HepG2 (cell line): ENCODE data around the gene AUNIP. TPM values are rescaled to one million over a fixed set of nuclear protein-coding genes. Genes with fewer than 3 reads are reported as not detected.

Experiments used
- ATAC-seq: fragments of 200-7000 bp; cut with Tn5 transposase; 3 replicates; pipeline ENCODE4 v1.9.1; 2020; ENCODE audit warnings: mild to moderate bottlenecking, moderate library complexity
- BruUV-seq: library from RNA; stranded (reverse); fragments of 400-500 nt; replicated peaks from 2 replicates; lab custom pipeline; 2021; lab: Mats Ljungman, UMichigan
- CTCF ChIA-PET: fragments of 300-600 bp; formaldehyde crosslinking; extraction: SDS; loops from one replicate; lab custom pipeline; 2021; ENCODE audit warnings: low total read pairs, inconsistent platforms, low intra/inter-chr PET ratio; lab: Yijun Ruan, JAX
- POLR2A ChIA-PET: fragments of 350-600 bp; sonication (Branson Sonifier 250); formaldehyde crosslinking; loops from one replicate; lab custom pipeline; 2020; ENCODE audit warnings: antibody characterized with exemption, inconsistent platforms; lab: Yijun Ruan, JAX
- DNase-seq: peaks from one replicate; pipeline ENCODE4 v3.0.0-alpha.2; 2015; ENCODE audit warnings: low spot score
- FAIRE-seq: peaks from 3 replicates; lab custom pipeline; 2011; peaks lifted over from hg19 to GRCh38; lab: Jason Lieb, UNC
- H2AFZ ChIP-seq: one replicate; pipeline ENCODE4 v1.6.1; 2011; ENCODE audit warnings: low read length, inconsistent platforms
- H3K27ac ChIP-seq: fragments of 300-600 bp; 3 replicates; pipeline ENCODE4 v1.8.0; 2011; ENCODE audit warnings: mixed run types, mild to moderate bottlenecking, mixed read lengths, low read length, inconsistent platforms; ENCODE audit not compliant: insufficient read depth; ENCODE audit errors: extremely low read length
- H3K27me3 ChIP-seq, 2 experiments: fragments of 200-600 bp in 1 of 2; 2 replicates in 1 of 2; 3 replicates in 1 of 2; pipeline versions ENCODE4 v1.6.0 to v1.8.0; 2011; ENCODE audit warnings: low read length in 2 of 2, mild to moderate bottlenecking in 2 of 2, moderate library complexity in 2 of 2, inconsistent platforms in 1 of 2; ENCODE audit not compliant: insufficient read depth in 2 of 2, control insufficient read depth in 1 of 2
- H3K36me3 ChIP-seq, 2 experiments: fragments of 200-600 bp in 1 of 2; replicated peaks in 1 of 2; 2 replicates in 1 of 2; 3 replicates in 1 of 2; pipeline versions ENCODE4 v1.5.1 to v1.8.0; 2011; ENCODE audit warnings: low read length in 2 of 2, inconsistent platforms in 1 of 2; ENCODE audit not compliant: insufficient read depth in 2 of 2, control insufficient read depth in 1 of 2
- H3K4me1 ChIP-seq: 2 replicates; pipeline ENCODE4 v1.5.1; 2012; ENCODE audit warnings: low read length, inconsistent platforms; ENCODE audit not compliant: insufficient read depth
- H3K4me2 ChIP-seq: 2 replicates; pipeline ENCODE4 v1.6.0; 2011; ENCODE audit warnings: low read depth, low read length, inconsistent platforms
- H3K4me3 ChIP-seq, 3 experiments: fragments of 200-600 bp in 1 of 3; sonication (generic), shearing (Covaris generic) in 1 of 3; replicated peaks in 1 of 3; 2 replicates each; pipeline ENCODE4 v1.5.1; 2011 to 2016; ENCODE audit warnings: low read length in 3 of 3, inconsistent platforms in 2 of 3, low read depth in 2 of 3, mild to moderate bottlenecking in 2 of 3, control low read depth in 1 of 3, mixed read lengths in 1 of 3; ENCODE audit not compliant: insufficient read depth in 1 of 3
- H3K79me2 ChIP-seq: one replicate; pipeline ENCODE4 v1.6.1; 2011; ENCODE audit warnings: low read length, inconsistent platforms; ENCODE audit not compliant: insufficient read depth
- H3K9ac ChIP-seq: 2 replicates; pipeline ENCODE4 v1.6.0; 2011; ENCODE audit warnings: mild to moderate bottlenecking, low read depth, low read length, inconsistent platforms; ENCODE audit not compliant: insufficient read depth
- H3K9me3 ChIP-seq: 2 replicates; pipeline ENCODE4 v1.5.1; 2012; ENCODE audit warnings: mild to moderate bottlenecking, low read length
- H4K20me1 ChIP-seq: 2 replicates; pipeline ENCODE4 v1.6.0; 2011; ENCODE audit warnings: inconsistent platforms, mild to moderate bottlenecking, low read length, moderate library complexity; ENCODE audit not compliant: insufficient read depth
- CENPBD1 ChIP-seq: sonication (generic); formaldehyde crosslinking; IDR thresholded peaks from 2 replicates; pipeline ENCODE4 v1.8.0; 2022; ENCODE audit warnings: missing genetic modification reagents, low read depth, mild to moderate bottlenecking, borderline replicate concordance
- EHMT2 ChIP-seq: fragments of 200-600 bp; sonication (generic); IDR thresholded peaks from 2 replicates; pipeline ENCODE4 v1.7.0; 2017; ENCODE audit warnings: antibody characterized with exemption, low read depth, low read length, borderline replicate concordance
- HDAC6 ChIP-seq: fragments of 200-600 bp; sonication (generic); IDR thresholded peaks from 2 replicates; pipeline ENCODE4 v1.7.0; 2017; ENCODE audit warnings: mild to moderate bottlenecking, antibody characterized with exemption, low read length, low read depth
- ISL2 ChIP-seq: sonication (generic); formaldehyde crosslinking; IDR thresholded peaks from 2 replicates; pipeline ENCODE4 v1.5.0; 2020; ENCODE audit warnings: missing genetic modification reagents
- SALL2 ChIP-seq: sonication (generic); formaldehyde crosslinking; IDR thresholded peaks from 2 replicates; pipeline ENCODE4 v1.8.1; 2023; ENCODE audit warnings: mild to moderate bottlenecking, missing genetic modification reagents, inconsistent platforms
- WGBS: methylation state at CpG from one replicate; pipeline ENCODE4 v1.1.6; 2017; ENCODE audit warnings: low lambda C conversion rate; 5-methylcytosine and 5-hydroxymethylcytosine counted together
- in situ Hi-C: cut with HindIII; loops from 2 replicates; pipeline ENCODE4 v1.10.0; 2017; ENCODE audit warnings: low pct_unique_long_range_greater_than_20kb; ENCODE audit not compliant: extremely low pct_ligation_motif_present
- intact Hi-C: fragments of 100-400 bp; cut with micrococcal nuclease; formaldehyde crosslinking; loops from one replicate; pipeline ENCODE4 v1.10.0; 2022; ENCODE audit not compliant: unreplicated experiment
- polyA plus RNA-seq, 8 experiments: library from polyadenylated mRNA; depleted of rRNA in 3 of 8; stranded (reverse) in 7 of 8; unstranded in 1 of 8; fragments of >200 nt; fragmentation: Illumina TruSeq in 4 of 8; extraction: Trizol in 4 of 8; gene quantifications; 2 replicates each; pipeline versions ENCODE4 v1.2.1 to v1.2.3, GENCODE V29; 2011 to 2016; ENCODE audit warnings: low read depth in 4 of 8, missing spikeins in 1 of 8, mixed read lengths in 1 of 8; ENCODE audit not compliant: insufficient read depth in 1 of 8
- total RNA-seq, 5 experiments: library from RNA; depleted of rRNA; stranded (reverse); fragments of >200 nt; fragmentation: Illumina TruSeq; extraction: Trizol; gene quantifications; 2 replicates each; pipeline ENCODE4 v1.2.3, GENCODE V29; 2016; ENCODE audit warnings: low read depth in 1 of 5
- TF ChIP-seq, protein P1 (sequence below): sonication (generic); formaldehyde crosslinking; IDR thresholded peaks from 2 replicates; pipeline ENCODE4 v1.4.0; 2020; ENCODE audit warnings: missing genetic modification reagents
- TF ChIP-seq, protein P2 (sequence below), 2 experiments: sonication (generic) in 1 of 2; formaldehyde crosslinking in 1 of 2; IDR thresholded peaks; 2 replicates each; pipeline versions ENCODE4 v1.6.1 to v1.9.0; 2014 to 2022; ENCODE audit warnings: antibody characterized with exemption in 1 of 2, borderline replicate concordance in 1 of 2, inconsistent platforms in 1 of 2, low read depth in 1 of 2, missing genetic modification reagents in 1 of 2
- TF ChIP-seq, protein P3 (sequence below): sonication (generic); formaldehyde crosslinking; IDR thresholded peaks from 2 replicates; pipeline ENCODE4 v1.5.1; 2020; ENCODE audit warnings: missing genetic modification reagents, mild to moderate bottlenecking, borderline replicate concordance

Gene AUNIP
- total and polyA plus RNA-seq, 2 of the 13 experiments (the other 11 are each of a cell fraction or from before 2014, with no cell fraction given): 3.8 to 12.3 TPM

DNA sequence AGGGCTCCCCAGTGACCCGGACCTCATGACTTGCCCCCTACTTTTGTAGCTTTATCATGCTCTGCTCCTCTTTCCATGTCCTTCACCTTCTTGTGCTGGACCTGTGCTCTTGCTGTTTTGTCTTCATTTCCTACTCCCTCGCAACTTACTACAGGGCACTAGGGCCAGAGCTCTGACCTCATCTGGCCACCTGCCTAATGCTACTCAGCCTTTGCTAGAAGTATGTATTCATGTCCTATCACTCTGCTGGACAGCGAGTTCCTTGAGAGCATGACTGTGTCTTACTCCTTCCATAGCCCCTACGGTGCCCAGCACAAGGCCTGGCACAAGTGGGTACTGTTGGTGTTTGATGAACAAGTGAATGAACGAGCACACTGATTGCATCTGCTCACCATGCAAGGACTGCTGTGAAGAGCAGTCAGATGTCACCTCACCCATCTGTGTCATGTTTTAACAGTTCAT lies 37.6 kb downstream of the AUNIP start:
- ATAC-seq (no peak), DNase-seq (no peak), FAIRE-seq (no peak)
- Histone ChIP-seq H3K27me3 (no peaks in the 10 kb centered on the region; a peak in 1 of 5 replicates), H3K36me3 (peaks cover 4 to 18% of the 10 kb centered on the region in 2 experiments; a peak in 4 of 5 replicates), H2AFZ (no peak overlapping the region), H3K4me1 (peaks cover 44% of the 10 kb centered on the region), H3K27ac (no peak overlapping the region), H3K4me2 (peak overlapping the region; percentile 95), H3K9ac (peak overlapping the region; percentile 98), H4K20me1 (peaks cover 8% of the 10 kb centered on the region), H3K9me3 (no peaks in the 10 kb centered on the region), H3K4me3 (peak overlapping the region; percentile 90 to 94 (median 94); a peak in 5 of 6 replicates), H3K79me2 (peaks cover 26% of the 10 kb centered on the region)
- BruUV-seq: no TSS peak
- intact Hi-C loops (loop anchor here (5.0 kb wide), 2 partner anchors 71 to 176 kb away; partner anchors contain the start of gene PAFAH2), in situ Hi-C loops (loop anchor here (10.0 to 25.0 kb wide), 2 partner anchors 173 to 209 kb away; partner anchors contain the start of genes MAN1C1 and PAFAH2)
- 66% methylated on average over 5 of the region's 5 CpGs for WGBS
- ChIA-PET CTCF (no interaction called here), POLR2A (interaction anchor here (1.1 to 1.3 kb wide), 2 partner anchors 54 to 136 kb away, joined by 3 to 5 read pairs; partner anchors contain the start of gene PAQR7)
- TF ChIP-seq ISL2 (CRISPR knock-in tag) (no peak), CENPBD1 (CRISPR knock-in tag) (no peak), SALL2 (CRISPR knock-in tag) (no peak), EHMT2 (no peak), HDAC6 (no peak)
- TF ChIP-seq, protein P1, sequence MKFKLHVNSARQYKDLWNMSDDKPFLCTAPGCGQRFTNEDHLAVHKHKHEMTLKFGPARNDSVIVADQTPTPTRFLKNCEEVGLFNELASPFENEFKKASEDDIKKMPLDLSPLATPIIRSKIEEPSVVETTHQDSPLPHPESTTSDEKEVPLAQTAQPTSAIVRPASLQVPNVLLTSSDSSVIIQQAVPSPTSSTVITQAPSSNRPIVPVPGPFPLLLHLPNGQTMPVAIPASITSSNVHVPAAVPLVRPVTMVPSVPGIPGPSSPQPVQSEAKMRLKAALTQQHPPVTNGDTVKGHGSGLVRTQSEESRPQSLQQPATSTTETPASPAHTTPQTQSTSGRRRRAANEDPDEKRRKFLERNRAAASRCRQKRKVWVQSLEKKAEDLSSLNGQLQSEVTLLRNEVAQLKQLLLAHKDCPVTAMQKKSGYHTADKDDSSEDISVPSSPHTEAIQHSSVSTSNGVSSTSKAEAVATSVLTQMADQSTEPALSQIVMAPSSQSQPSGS (CRISPR knock-in tag): no peak
- TF ChIP-seq, protein P2, sequence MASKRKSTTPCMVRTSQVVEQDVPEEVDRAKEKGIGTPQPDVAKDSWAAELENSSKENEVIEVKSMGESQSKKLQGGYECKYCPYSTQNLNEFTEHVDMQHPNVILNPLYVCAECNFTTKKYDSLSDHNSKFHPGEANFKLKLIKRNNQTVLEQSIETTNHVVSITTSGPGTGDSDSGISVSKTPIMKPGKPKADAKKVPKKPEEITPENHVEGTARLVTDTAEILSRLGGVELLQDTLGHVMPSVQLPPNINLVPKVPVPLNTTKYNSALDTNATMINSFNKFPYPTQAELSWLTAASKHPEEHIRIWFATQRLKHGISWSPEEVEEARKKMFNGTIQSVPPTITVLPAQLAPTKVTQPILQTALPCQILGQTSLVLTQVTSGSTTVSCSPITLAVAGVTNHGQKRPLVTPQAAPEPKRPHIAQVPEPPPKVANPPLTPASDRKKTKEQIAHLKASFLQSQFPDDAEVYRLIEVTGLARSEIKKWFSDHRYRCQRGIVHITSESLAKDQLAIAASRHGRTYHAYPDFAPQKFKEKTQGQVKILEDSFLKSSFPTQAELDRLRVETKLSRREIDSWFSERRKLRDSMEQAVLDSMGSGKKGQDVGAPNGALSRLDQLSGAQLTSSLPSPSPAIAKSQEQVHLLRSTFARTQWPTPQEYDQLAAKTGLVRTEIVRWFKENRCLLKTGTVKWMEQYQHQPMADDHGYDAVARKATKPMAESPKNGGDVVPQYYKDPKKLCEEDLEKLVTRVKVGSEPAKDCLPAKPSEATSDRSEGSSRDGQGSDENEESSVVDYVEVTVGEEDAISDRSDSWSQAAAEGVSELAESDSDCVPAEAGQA (IDR thresholded peaks at IDR 0.05; ENCODE audit: low read depth): no peak
- TF ChIP-seq, protein P2 (CRISPR knock-in tag; IDR thresholded peaks at IDR 0.05; ENCODE audit: borderline replicate concordance): no peak
- TF ChIP-seq, protein P3, sequence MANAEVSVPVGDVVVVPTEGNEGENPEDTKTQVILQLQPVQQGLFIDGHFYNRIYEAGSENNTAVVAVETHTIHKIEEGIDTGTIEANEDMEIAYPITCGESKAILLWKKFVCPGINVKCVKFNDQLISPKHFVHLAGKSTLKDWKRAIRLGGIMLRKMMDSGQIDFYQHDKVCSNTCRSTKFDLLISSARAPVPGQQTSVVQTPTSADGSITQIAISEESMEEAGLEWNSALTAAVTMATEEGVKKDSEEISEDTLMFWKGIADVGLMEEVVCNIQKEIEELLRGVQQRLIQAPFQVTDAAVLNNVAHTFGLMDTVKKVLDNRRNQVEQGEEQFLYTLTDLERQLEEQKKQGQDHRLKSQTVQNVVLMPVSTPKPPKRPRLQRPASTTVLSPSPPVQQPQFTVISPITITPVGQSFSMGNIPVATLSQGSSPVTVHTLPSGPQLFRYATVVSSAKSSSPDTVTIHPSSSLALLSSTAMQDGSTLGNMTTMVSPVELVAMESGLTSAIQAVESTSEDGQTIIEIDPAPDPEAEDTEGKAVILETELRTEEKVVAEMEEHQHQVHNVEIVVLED (CRISPR knock-in tag): no peak
